IPS-18c (cell line): Measurements from ENCODE around the gene CDC27.
"Not testable (repeated sequence)": the region's sequence is repeated elsewhere in the genome, so short reads cannot be mapped to it uniquely, and the experiment has no call there.

ENCODE experiments used
- H3K4me3 ChIP-seq: 2 replicates; pipeline ENCODE4 v1.7.0; 2013; ENCODE audit warnings: low read depth, mild to moderate bottlenecking, low read length, moderate library complexity; ENCODE audit not compliant: insufficient read depth
- H3K9me3 ChIP-seq: one replicate; pipeline ENCODE4 v1.6.1; 2013; ENCODE audit warnings: mild to moderate bottlenecking, low read length, moderate library complexity; ENCODE audit not compliant: control insufficient read depth, insufficient read depth

Gene CDC27

GRCh38 chr17:47204722-47205418 is 15.8 kb upstream of the CDC27 start:
- Histone ChIP-seq H3K9me3 (no peaks in the 10 kb centered on the region), H3K4me3 (no peak overlapping the region)

- Histone ChIP-seq H3K4me3 (no peak overlapping the region), H3K9me3 (no peaks in the 10 kb centered on the region)
Observed at GRCh38 chr17:47203984-47204721, 15.1 kb upstream of the CDC27 start.

- Histone ChIP-seq H3K9me3 (no peaks in the 10 kb centered on the region), H3K4me3 (no peak overlapping the region)
Observed at GRCh38 chr17:47201166-47201565, 12.1 kb upstream of the CDC27 start.

- H3K9me3 ChIP-seq, result no peaks in the 10 kb centered on the region
- no peak overlapping the region for H3K4me3 ChIP-seq
Observed at GRCh38 chr17:47200325-47200664, 11.2 kb upstream of the CDC27 start.

GRCh38 chr17:47199627-47200324 is 10.7 kb upstream of the CDC27 start:
- H3K9me3 ChIP-seq, result no peaks in the 10 kb centered on the region
- H3K4me3 ChIP-seq, result no peak overlapping the region

GRCh38 chr17:47197821-47198220 is 8.7 kb upstream of the CDC27 start:
- H3K9me3 ChIP-seq, result no peaks in the 10 kb centered on the region
- H3K4me3 ChIP-seq, result no peak overlapping the region

- Histone ChIP-seq H3K4me3 (no peak overlapping the region), H3K9me3 (peaks cover 2% of the 10 kb centered on the region)
Observed at GRCh38 chr17:47193931-47194511, 4.9 kb upstream of the CDC27 start.

- Histone ChIP-seq H3K9me3 (peaks cover 4% of the 10 kb centered on the region), H3K4me3 (no peak overlapping the region)
Observed at GRCh38 chr17:47192554-47192953, 3.5 kb upstream of the CDC27 start.

- Histone ChIP-seq H3K9me3 (peaks cover 4% of the 10 kb centered on the region), H3K4me3 (no peak overlapping the region)
Observed at GRCh38 chr17:47190770-47191169, 1.7 kb upstream of the CDC27 start.

- Histone ChIP-seq H3K4me3 (no peak overlapping the region), H3K9me3 (peaks cover 4% of the 10 kb centered on the region)
Observed at GRCh38 chr17:47190243-47190642, 1.1 kb upstream of the CDC27 start.

GRCh38 chr17:47189732-47190237 is 690 bp upstream of the CDC27 start:
- H3K9me3 ChIP-seq, result peaks cover 4% of the 10 kb centered on the region
- peak overlapping the region; percentile 63 for H3K4me3 ChIP-seq

- Histone ChIP-seq H3K4me3 (peak overlapping the region; percentile 95), H3K9me3 (peaks cover 4% of the 10 kb centered on the region)
Observed at GRCh38 chr17:47188271-47188875, 722 bp downstream of the CDC27 start.

GRCh38 chr17:47184681-47185080 is 4.4 kb downstream of the CDC27 start:
- H3K4me3 ChIP-seq, result no peak overlapping the region
- peaks cover 4% of the 10 kb centered on the region for H3K9me3 ChIP-seq

GRCh38 chr17:47180988-47181387 is 8.1 kb downstream of the CDC27 start:
- not testable (repeated sequence) for H3K4me3 ChIP-seq

GRCh38 chr17:47180337-47180736 is 8.8 kb downstream of the CDC27 start:
- no peaks in the 10 kb centered on the region for H3K9me3 ChIP-seq
- no peak overlapping the region for H3K4me3 ChIP-seq

More at GRCh38 chr17:47180988-47181387, 8.1 kb downstream of the CDC27 start:
- H3K9me3 ChIP-seq, result not testable (repeated sequence)

GRCh38 chr17:47179141-47179540 is 10.0 kb downstream of the CDC27 start:
- no peaks in the 10 kb centered on the region for H3K9me3 ChIP-seq
- H3K4me3 ChIP-seq, result no peak overlapping the region

GRCh38 chr17:47177261-47177660 is 11.8 kb downstream of the CDC27 start:
- Histone ChIP-seq H3K4me3 (no peak overlapping the region), H3K9me3 (no peaks in the 10 kb centered on the region)
